OCI-LY1 (cell line): Measurements from ENCODE around the gene ZNF546.

Experiments
- H2AFZ ChIP-seq: fragments of 200-600 bp; sonication (generic), shearing (Covaris generic); 2 replicates; pipeline ENCODE4 v1.6.0; 2014; ENCODE audit warnings: antibody characterized with exemption, mild to moderate bottlenecking, low read length
- H3F3A ChIP-seq: fragments of 200-600 bp; sonication (generic), shearing (Covaris generic); 2 replicates; pipeline ENCODE4 v1.6.0; 2014; ENCODE audit warnings: mild to moderate bottlenecking, antibody characterized with exemption, low read length, moderate library complexity; ENCODE audit not compliant: insufficient read depth
- H3K27ac ChIP-seq: fragments of 200-600 bp; sonication (generic); 2 replicates; pipeline ENCODE4 v1.5.1; 2014; ENCODE audit warnings: low read length, mixed run types, mild to moderate bottlenecking, low read depth; ENCODE audit not compliant: poor library complexity, severe bottlenecking
- H3K27me3 ChIP-seq: fragments of 200-600 bp; sonication (generic); 2 replicates; pipeline ENCODE4 v1.6.0; 2014; ENCODE audit warnings: antibody characterized with exemption, mild to moderate bottlenecking, low read length, moderate library complexity; ENCODE audit not compliant: insufficient read depth
- H3K36me3 ChIP-seq: fragments of 200-600 bp; sonication (generic); 2 replicates; pipeline ENCODE4 v1.6.1; 2014; ENCODE audit warnings: mild to moderate bottlenecking, antibody characterized with exemption, low read length, moderate library complexity, mixed read lengths; ENCODE audit not compliant: insufficient read depth
- H3K4me1 ChIP-seq: fragments of 200-600 bp; sonication (generic); 2 replicates; pipeline ENCODE4 v1.5.1; 2014; ENCODE audit warnings: mild to moderate bottlenecking, low read length, moderate library complexity; ENCODE audit not compliant: insufficient read depth, severe bottlenecking
- H3K4me2 ChIP-seq: fragments of 200-600 bp; sonication (generic), shearing (Covaris generic); 2 replicates; pipeline ENCODE4 v1.6.1; 2014; ENCODE audit warnings: low read length
- H3K4me3 ChIP-seq: fragments of 200-600 bp; sonication (generic); 2 replicates; pipeline ENCODE4 v1.5.1; 2014; ENCODE audit warnings: low read length, low read depth, mild to moderate bottlenecking, mixed read lengths; ENCODE audit not compliant: poor library complexity, severe bottlenecking
- H3K79me2 ChIP-seq: fragments of 200-600 bp; shearing (Covaris generic); 2 replicates; pipeline ENCODE4 v1.6.1; 2016; ENCODE audit warnings: mixed run types, low read length, mixed read lengths; ENCODE audit not compliant: insufficient read depth
- H3K9ac ChIP-seq: fragments of 200-600 bp; sonication (generic), shearing (Covaris generic); 2 replicates; pipeline ENCODE4 v1.6.1; 2014; ENCODE audit warnings: mild to moderate bottlenecking, low read length, mixed read lengths
- H3K9me2 ChIP-seq: fragments of 200-600 bp; sonication (generic), shearing (Covaris generic); 2 replicates; pipeline ENCODE4 v1.6.1; 2014; ENCODE audit warnings: low read depth, mild to moderate bottlenecking, low read length, mixed read lengths
- H3K9me3 ChIP-seq: fragments of 200-600 bp; shearing (Covaris generic); 2 replicates; pipeline ENCODE4 v1.6.1; 2014; ENCODE audit warnings: low read length, mixed read lengths
- H4K20me1 ChIP-seq: fragments of 200-600 bp; sonication (generic), shearing (Covaris generic); 2 replicates; pipeline ENCODE4 v1.6.0; 2016; ENCODE audit warnings: mild to moderate bottlenecking, low read length; ENCODE audit not compliant: insufficient read depth
- CTCF ChIP-seq: fragments of 200-600 bp; sonication (generic), shearing (Covaris generic); IDR thresholded peaks from 2 replicates; pipeline ENCODE4 v1.5.1; 2017; ENCODE audit warnings: mild to moderate bottlenecking, antibody characterized with exemption, low read length, moderate library complexity, mixed read lengths
- EZH2 ChIP-seq: fragments of 200-600 bp; sonication (generic), shearing (Covaris generic); IDR thresholded peaks from 2 replicates; pipeline ENCODE4 v1.8.0; 2017; ENCODE audit warnings: borderline replicate concordance, mixed run types, mild to moderate bottlenecking, antibody characterized with exemption, low read length, moderate library complexity, mixed read lengths

Gene ZNF546

GRCh38 chr19:39974377-39975155, 22.3 kb upstream of the ZNF546 start:
- no peak overlapping the region for H3K4me3 ChIP-seq
- H3K36me3 ChIP-seq = peaks cover 71% of the 10 kb centered on the region
- peaks cover 20% of the 10 kb centered on the region for H3K4me1 ChIP-seq
- H2AFZ ChIP-seq = no peak overlapping the region
- TF ChIP-seq EZH2 (no peak), CTCF (no peak)
- no peak overlapping the region for H3K4me2 ChIP-seq
- no peaks in the 10 kb centered on the region for H3K9me3 ChIP-seq
- H3F3A ChIP-seq = no peaks in the 10 kb centered on the region
- no peaks in the 10 kb centered on the region for H4K20me1 ChIP-seq
- no peaks in the 10 kb centered on the region for H3K27me3 ChIP-seq
- H3K79me2 ChIP-seq = peaks cover 13% of the 10 kb centered on the region
- H3K27ac ChIP-seq = no peak overlapping the region
- no peak overlapping the region for H3K9ac ChIP-seq
- H3K9me2 ChIP-seq = no peaks in the 10 kb centered on the region

GRCh38 chr19:39982883-39983282, 14.0 kb upstream of the ZNF546 start:
- Histone ChIP-seq H3K9ac (no peak overlapping the region), H3K4me3 (no peak overlapping the region), H3K4me2 (no peak overlapping the region), H3K79me2 (peaks cover 30% of the 10 kb centered on the region), H3K9me3 (peaks cover 38% of the 10 kb centered on the region), H3F3A (no peaks in the 10 kb centered on the region), H3K9me2 (no peaks in the 10 kb centered on the region), H3K36me3 (peaks cover 63% of the 10 kb centered on the region), H3K27ac (no peak overlapping the region), H3K27me3 (no peaks in the 10 kb centered on the region), H3K4me1 (no peaks in the 10 kb centered on the region), H2AFZ (no peak overlapping the region), H4K20me1 (no peaks in the 10 kb centered on the region)
- TF ChIP-seq EZH2 = no peak
- TF ChIP-seq CTCF = no peak

DNA sequence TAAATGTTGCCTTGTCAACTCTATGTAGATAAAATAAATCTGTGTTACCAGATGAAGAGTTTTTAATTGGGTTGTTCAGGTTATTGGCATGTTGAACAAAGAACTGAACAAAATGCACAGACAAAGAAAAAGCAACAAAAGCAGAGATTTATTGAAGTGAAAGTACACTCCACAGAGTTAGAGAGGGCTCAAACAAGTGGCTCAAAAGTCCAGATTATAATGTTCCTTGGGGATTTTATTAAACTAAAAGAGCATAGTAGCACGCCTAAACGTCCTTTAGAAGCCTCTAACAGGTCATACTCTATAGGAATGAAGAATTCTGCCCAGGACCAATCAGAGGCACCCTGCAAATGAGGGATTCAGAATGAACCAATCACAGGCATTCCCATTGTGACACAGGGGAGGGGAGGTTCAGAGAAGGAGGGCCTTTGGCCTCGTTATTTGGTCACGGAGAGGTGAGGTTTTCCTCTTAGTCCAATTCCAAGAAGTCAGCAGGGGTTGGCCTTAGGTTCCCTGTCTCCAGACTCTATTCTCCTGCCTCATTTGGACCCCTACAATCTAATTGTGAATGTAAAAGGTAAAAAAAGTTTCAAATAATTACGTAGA, 13.1 kb upstream of the ZNF546 start:
- no peaks in the 10 kb centered on the region for H3K4me1 ChIP-seq
- TF ChIP-seq EZH2 (no peak), CTCF (no peak)
- no peaks in the 10 kb centered on the region for H4K20me1 ChIP-seq
- no peak overlapping the region for H3K9ac ChIP-seq
- peaks cover 39% of the 10 kb centered on the region for H3K79me2 ChIP-seq
- peaks cover 38% of the 10 kb centered on the region for H3K9me3 ChIP-seq
- H3K4me3 ChIP-seq = no peak overlapping the region
- no peak overlapping the region for H3K27ac ChIP-seq
- H3F3A ChIP-seq = no peaks in the 10 kb centered on the region
- peaks cover 54% of the 10 kb centered on the region for H3K36me3 ChIP-seq
- no peak overlapping the region for H3K4me2 ChIP-seq
- H2AFZ ChIP-seq = no peak overlapping the region
- no peaks in the 10 kb centered on the region for H3K27me3 ChIP-seq
- no peaks in the 10 kb centered on the region for H3K9me2 ChIP-seq
